GM12873 (cell line): ENCODE data around the gene DIAPH2.

Experiments
- CTCF ChIP-seq: IDR thresholded peaks from 2 replicates; pipeline ENCODE4 v1.5.1; 2012; ENCODE audit warnings: low read depth, mild to moderate bottlenecking, moderate library complexity, low read length, control low read depth; ENCODE audit not compliant: insufficient read depth; ENCODE audit errors: missing control alignments

The DIAPH2 gene

GRCh38 chrX:97011540-97011939, 326.9 kb downstream of the DIAPH2 start:
- no peak for TF ChIP-seq CTCF

GRCh38 chrX:97016106-97016505, 331.5 kb downstream of the DIAPH2 start:
- no peak for TF ChIP-seq CTCF

- no peak for TF ChIP-seq CTCF
These were observed 337.0 kb downstream of the DIAPH2 start for GRCh38 chrX:97021680-97022079.

GRCh38 chrX:97026406-97026805, 341.8 kb downstream of the DIAPH2 start:
- TF ChIP-seq CTCF, result peak; percentile 11

GRCh38 chrX:97027384-97027922, 342.8 kb downstream of the DIAPH2 start:
- no peak for TF ChIP-seq CTCF

GRCh38 chrX:97030463-97030862, 345.8 kb downstream of the DIAPH2 start:
- TF ChIP-seq CTCF, result no peak

- no peak for TF ChIP-seq CTCF
These were observed 346.3 kb downstream of the DIAPH2 start for GRCh38 chrX:97030947-97031346.
